Neuronal stem cell (in vitro differentiated cells): ENCODE data around the gene PWP1.
"Not testable (repeated sequence)": the region's sequence is repeated elsewhere in the genome, so short reads cannot be mapped to it uniquely, and the experiment has no call there.

Experiments used
- DNase-seq: peaks from one replicate; pipeline ENCODE4 v3.0.0-alpha.2; 2013; ENCODE audit warnings: low spot score
- H2AFZ ChIP-seq: one replicate; pipeline ENCODE4 v1.6.1; 2013; ENCODE audit warnings: mild to moderate bottlenecking, low read length, inconsistent platforms
- H2AK5ac ChIP-seq: 2 replicates; pipeline ENCODE4 v1.6.1; 2013; ENCODE audit warnings: low read depth, mild to moderate bottlenecking, inconsistent platforms, low read length, moderate library complexity, mixed read lengths
- H2BK120ac ChIP-seq: 2 replicates; pipeline ENCODE4 v1.6.1; 2013; ENCODE audit warnings: low read depth, mild to moderate bottlenecking, inconsistent platforms, low read length, moderate library complexity, mixed read lengths
- H2BK12ac ChIP-seq: one replicate; pipeline ENCODE4 v1.6.1; 2013; ENCODE audit warnings: low read length, inconsistent platforms
- H2BK15ac ChIP-seq: 2 replicates; pipeline ENCODE4 v1.6.1; 2013; ENCODE audit warnings: mild to moderate bottlenecking, low read length, inconsistent platforms, mixed read lengths
- H2BK5ac ChIP-seq: one replicate; pipeline ENCODE4 v1.6.1; 2013; ENCODE audit warnings: inconsistent platforms, mild to moderate bottlenecking, low read length, moderate library complexity
- H3K14ac ChIP-seq: one replicate; pipeline ENCODE4 v1.6.1; 2013; ENCODE audit warnings: low read length, inconsistent platforms
- H3K18ac ChIP-seq: 2 replicates; pipeline ENCODE4 v1.6.1; 2013; ENCODE audit warnings: low read length, inconsistent platforms
- H3K23ac ChIP-seq: 2 replicates; pipeline ENCODE4 v1.6.1; 2013; ENCODE audit warnings: low read depth, mild to moderate bottlenecking, mixed read lengths, low read length, inconsistent platforms; ENCODE audit not compliant: poor library complexity
- H3K27ac ChIP-seq: replicated peaks from 3 replicates; pipeline ENCODE4 v1.5.1; 2013; ENCODE audit warnings: low read length, inconsistent platforms
- H3K27me3 ChIP-seq, 3 experiments: 2 replicates each; pipeline ENCODE4 v1.6.1; 2013; ENCODE audit warnings: low read length in 3 of 3, mild to moderate bottlenecking in 2 of 3, inconsistent platforms in 1 of 3, low read depth in 1 of 3, mixed read lengths in 1 of 3, moderate library complexity in 1 of 3; ENCODE audit not compliant: control insufficient read depth in 3 of 3, insufficient read depth in 3 of 3
- H3K36me3 ChIP-seq, 2 donors: replicated peaks in 1 of 2; 2 replicates each; pipeline ENCODE4 v1.6.1; 2013; ENCODE audit warnings: low read length in 2 of 2; ENCODE audit not compliant: control insufficient read depth in 2 of 2, insufficient read depth in 2 of 2
- H3K4ac ChIP-seq: 2 replicates; pipeline ENCODE4 v1.6.1; 2013; ENCODE audit warnings: inconsistent platforms, mild to moderate bottlenecking, low read length, moderate library complexity
- H3K4me1 ChIP-seq, 2 donors: 1 replicate in 1 of 2; 2 replicates in 1 of 2; pipeline ENCODE4 v1.6.1; 2013; ENCODE audit warnings: low read length in 2 of 2, low read depth in 1 of 2; ENCODE audit not compliant: control insufficient read depth in 2 of 2, insufficient read depth in 1 of 2
- H3K4me2 ChIP-seq: one replicate; pipeline ENCODE4 v1.6.1; 2013; ENCODE audit warnings: mild to moderate bottlenecking, low read length, inconsistent platforms; ENCODE audit not compliant: insufficient read depth, poor library complexity, severe bottlenecking
- H3K4me3 ChIP-seq, 2 donors: 2 replicates each; pipeline ENCODE4 v1.5.1; 2013; ENCODE audit warnings: low read length in 2 of 2, mild to moderate bottlenecking in 2 of 2, inconsistent platforms in 1 of 2, moderate library complexity in 1 of 2
- H3K79me1 ChIP-seq: one replicate; pipeline ENCODE4 v1.6.1; 2013; ENCODE audit warnings: low read depth, mild to moderate bottlenecking, inconsistent platforms, low read length, moderate library complexity
- H3K9ac ChIP-seq: one replicate; pipeline ENCODE4 v1.6.1; 2013; ENCODE audit warnings: mild to moderate bottlenecking, low read depth, low read length, inconsistent platforms; ENCODE audit not compliant: poor library complexity
- H3K9me3 ChIP-seq, 2 donors: replicated peaks in 1 of 2; 2 replicates each; pipeline versions ENCODE3 to v1.6.1; 2013; ENCODE audit warnings: low read length in 2 of 2, mild to moderate bottlenecking in 2 of 2, inconsistent platforms in 1 of 2, low read depth in 1 of 2, mixed read lengths in 1 of 2, moderate library complexity in 1 of 2; ENCODE audit not compliant: control insufficient read depth in 2 of 2, insufficient read depth in 1 of 2
- H4K8ac ChIP-seq: one replicate; pipeline ENCODE4 v1.6.1; 2013; ENCODE audit warnings: low read depth, mild to moderate bottlenecking, inconsistent platforms, low read length, moderate library complexity
- H4K91ac ChIP-seq: one replicate; pipeline ENCODE4 v1.6.1; 2013; ENCODE audit warnings: low read length, low read depth, mild to moderate bottlenecking, inconsistent platforms; ENCODE audit not compliant: poor library complexity
- WGBS, 2 donors: extraction: QIAGEN DNeasy Blood & Tissue Kit; methylation state at CpG; one replicate each; pipeline ENCODE4 v1.1.7; 2013; ENCODE audit warnings: missing lambda C conversion rate in 2 of 2, mixed read lengths in 1 of 2; ENCODE audit not compliant: insufficient read length in 2 of 2, insufficient replicate concordance in 1 of 2; ENCODE audit errors: extremely low coverage in 2 of 2; 5-methylcytosine and 5-hydroxymethylcytosine counted together

PWP1 gene

GRCh38 chr12:107704041-107704440, 18.4 kb downstream of the PWP1 start:
- Histone ChIP-seq H2BK120ac (no peak overlapping the region), H2AK5ac (no peak overlapping the region), H3K27ac (no peak overlapping the region), H3K4ac (no peak overlapping the region), H3K14ac (no peak overlapping the region), H3K4me2 (no peak overlapping the region), H3K4me1 (no peaks in the 10 kb centered on the region), H2BK12ac (no peak overlapping the region), H3K23ac (no peak overlapping the region), H2BK5ac (no peak overlapping the region), H3K18ac (no peak overlapping the region), H3K27me3 (no peaks in the 10 kb centered on the region), H3K36me3 (peaks cover 21 to 80% of the 10 kb centered on the region in 2 donors), H4K8ac (no peak overlapping the region), H3K9me3 (peaks cover 4 to 25% of the 10 kb centered on the region in 2 donors), H3K79me1 (no peaks in the 10 kb centered on the region), H3K9ac (no peak overlapping the region), H4K91ac (no peak overlapping the region), H2BK15ac (no peak overlapping the region), H2AFZ (no peak overlapping the region), H3K4me3 (no peak overlapping the region)
- DNase-seq = no peak
- WGBS, 2 donors = no CpG with 5 or more reads among the region's 5 CpGs

DNA sequence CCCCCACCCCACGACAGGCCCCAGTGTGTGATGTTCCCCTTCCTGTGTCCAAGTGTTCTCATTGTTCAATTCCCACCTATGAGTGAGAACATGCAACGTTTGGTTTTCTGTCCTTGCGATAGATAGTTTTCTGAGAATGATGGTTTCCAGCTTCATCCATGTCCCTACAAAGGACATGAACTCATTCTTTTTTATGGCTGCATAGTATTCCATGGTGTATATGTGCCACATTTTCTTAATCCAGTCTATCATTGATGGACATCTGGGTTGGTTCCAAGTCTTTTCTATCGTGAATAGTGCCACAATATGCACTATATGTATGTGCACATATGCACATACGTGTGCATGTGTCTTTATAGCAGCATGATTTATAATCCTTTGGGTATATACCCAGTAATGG, 19.9 kb downstream of the PWP1 start:
- H3K4me1 ChIP-seq, H2BK120ac ChIP-seq, H3K27ac ChIP-seq, H2AFZ ChIP-seq, H2BK15ac ChIP-seq, H3K4me3 ChIP-seq, H3K9ac ChIP-seq, H3K23ac ChIP-seq, H3K27me3 ChIP-seq, H2AK5ac ChIP-seq, H4K8ac ChIP-seq, H3K18ac ChIP-seq, H4K91ac ChIP-seq, DNase-seq, H3K79me1 ChIP-seq, H2BK12ac ChIP-seq, H3K4me2 ChIP-seq, H2BK5ac ChIP-seq, H3K14ac ChIP-seq, H3K4ac ChIP-seq: not testable (repeated sequence)
- Histone ChIP-seq H3K9me3 (peaks cover 4 to 17% of the 10 kb centered on the region in 2 donors), H3K36me3 (peaks cover 17 to 80% of the 10 kb centered on the region in 2 donors)
- no CpG with 5 or more reads among the region's 5 CpGs for WGBS, 2 donors

GRCh38 chr12:107715780-107716179, 30.2 kb downstream of the PWP1 start:
- H3K18ac ChIP-seq = no peak overlapping the region
- no peak overlapping the region for H2BK5ac ChIP-seq
- no peak overlapping the region for H2BK15ac ChIP-seq
- no peak overlapping the region for H3K4ac ChIP-seq
- no peak overlapping the region for H2BK120ac ChIP-seq
- no peak overlapping the region for H3K9ac ChIP-seq
- H3K27me3 ChIP-seq = no peaks in the 10 kb centered on the region
- H3K79me1 ChIP-seq = no peaks in the 10 kb centered on the region
- no peak overlapping the region for H3K14ac ChIP-seq
- H4K8ac ChIP-seq = no peak overlapping the region
- H2BK12ac ChIP-seq = no peak overlapping the region
- no peak overlapping the region for H4K91ac ChIP-seq
- H3K9me3 ChIP-seq = no peaks in the 10 kb centered on the region
- H3K4me2 ChIP-seq = no peak overlapping the region
- no peaks in the 10 kb centered on the region for H3K4me1 ChIP-seq
- H3K36me3 ChIP-seq = peaks cover 16 to 52% of the 10 kb centered on the region in 2 donors
- DNase-seq = no peak
- no peak overlapping the region for H2AFZ ChIP-seq
- no peak overlapping the region for H3K4me3 ChIP-seq
- no peak overlapping the region for H2AK5ac ChIP-seq
- no peak overlapping the region for H3K27ac ChIP-seq
- no peak overlapping the region for H3K23ac ChIP-seq

DNA sequence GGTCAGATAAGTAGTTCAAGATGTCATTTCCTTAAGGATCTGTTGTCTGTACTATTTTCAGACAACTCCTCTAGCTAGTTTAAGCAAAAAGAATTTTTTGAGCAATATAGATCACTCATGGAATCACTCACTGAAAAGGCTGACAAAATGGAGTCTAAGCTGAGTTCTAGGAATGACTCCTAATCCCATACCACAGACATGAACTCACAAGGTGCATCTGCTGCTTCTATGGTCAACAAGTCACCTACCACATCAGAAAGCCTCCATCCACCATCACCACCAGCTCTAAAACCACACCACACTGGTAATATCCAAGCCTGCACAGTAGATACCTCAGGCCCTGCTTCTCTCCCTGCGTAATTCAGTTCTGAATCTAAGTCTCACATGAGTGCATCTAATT, 33.0 kb downstream of the PWP1 start:
- Histone ChIP-seq H4K91ac (no peak overlapping the region), H3K27ac (no peak overlapping the region), H2BK120ac (no peak overlapping the region), H3K14ac (no peak overlapping the region), H2BK5ac (no peak overlapping the region), H3K4me3 (no peak overlapping the region), H3K23ac (no peak overlapping the region), H3K4me2 (no peak overlapping the region), H4K8ac (no peak overlapping the region), H3K27me3 (no peaks in the 10 kb centered on the region), H2BK15ac (no peak overlapping the region), H2AK5ac (no peak overlapping the region), H3K9ac (no peak overlapping the region), H3K4ac (no peak overlapping the region), H2AFZ (no peak overlapping the region), H3K9me3 (no peaks in the 10 kb centered on the region), H2BK12ac (no peak overlapping the region), H3K36me3 (peaks cover 1 to 24% of the 10 kb centered on the region in 2 donors), H3K4me1 (no peaks in the 10 kb centered on the region), H3K79me1 (no peaks in the 10 kb centered on the region), H3K18ac (no peak overlapping the region)
- DNase-seq = no peak
- WGBS, 2 donors = no CpG with 5 or more reads among the region's 1 CpG
